ENCODE measurements around the gene MCEE.

DNA sequence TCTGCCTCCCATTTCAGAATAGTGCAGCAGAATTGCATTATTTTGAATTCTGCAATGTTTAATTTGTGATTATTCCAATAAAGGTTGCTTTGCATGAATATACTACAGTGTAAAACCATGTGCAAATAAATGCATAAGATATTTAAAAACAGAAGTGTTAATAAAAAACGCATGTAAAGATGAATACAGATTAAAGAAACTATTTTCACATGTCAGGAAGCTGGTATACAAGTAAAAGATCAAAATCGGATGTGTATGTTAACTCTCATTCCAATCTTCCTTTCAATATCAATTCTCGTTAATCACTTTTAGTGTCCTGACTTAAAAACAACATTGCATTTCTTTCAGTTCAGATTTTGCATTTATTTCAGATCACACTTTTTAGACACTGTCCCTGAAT is 3.1 kb downstream of the MCEE start:
- TF ChIP-seq, protein P1, sequence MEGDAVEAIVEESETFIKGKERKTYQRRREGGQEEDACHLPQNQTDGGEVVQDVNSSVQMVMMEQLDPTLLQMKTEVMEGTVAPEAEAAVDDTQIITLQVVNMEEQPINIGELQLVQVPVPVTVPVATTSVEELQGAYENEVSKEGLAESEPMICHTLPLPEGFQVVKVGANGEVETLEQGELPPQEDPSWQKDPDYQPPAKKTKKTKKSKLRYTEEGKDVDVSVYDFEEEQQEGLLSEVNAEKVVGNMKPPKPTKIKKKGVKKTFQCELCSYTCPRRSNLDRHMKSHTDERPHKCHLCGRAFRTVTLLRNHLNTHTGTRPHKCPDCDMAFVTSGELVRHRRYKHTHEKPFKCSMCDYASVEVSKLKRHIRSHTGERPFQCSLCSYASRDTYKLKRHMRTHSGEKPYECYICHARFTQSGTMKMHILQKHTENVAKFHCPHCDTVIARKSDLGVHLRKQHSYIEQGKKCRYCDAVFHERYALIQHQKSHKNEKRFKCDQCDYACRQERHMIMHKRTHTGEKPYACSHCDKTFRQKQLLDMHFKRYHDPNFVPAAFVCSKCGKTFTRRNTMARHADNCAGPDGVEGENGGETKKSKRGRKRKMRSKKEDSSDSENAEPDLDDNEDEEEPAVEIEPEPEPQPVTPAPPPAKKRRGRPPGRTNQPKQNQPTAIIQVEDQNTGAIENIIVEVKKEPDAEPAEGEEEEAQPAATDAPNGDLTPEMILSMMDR (IDR thresholded peaks at IDR 0.05), result no peak
- no peak for TF ChIP-seq POLR2A (IDR thresholded peaks at IDR 0.05)

Data from gastroesophageal sphincter (tissue), 3 donors.